H9 (cell line): ENCODE results near the gene FIBP. TPM values are rescaled to one million over a fixed set of nuclear protein-coding genes. Genes with fewer than 3 reads are reported as not detected.

Experiments
- DNase-seq: peaks from one replicate; pipeline ENCODE4 v3.0.0-alpha.2; 2017
- H2AFZ ChIP-seq: one replicate; pipeline ENCODE4 v1.6.1; 2013; ENCODE audit warnings: mild to moderate bottlenecking, low read length, control low read depth, moderate library complexity
- H2AK5ac ChIP-seq: 2 replicates; pipeline ENCODE4 v1.6.1; 2013; ENCODE audit warnings: low read length, control low read depth, mixed read lengths; ENCODE audit not compliant: insufficient read length
- H2BK120ac ChIP-seq: one replicate; pipeline ENCODE4 v1.6.1; 2013; ENCODE audit warnings: low read depth, mild to moderate bottlenecking, low read length, control low read depth, inconsistent platforms; ENCODE audit not compliant: poor library complexity, severe bottlenecking
- H2BK12ac ChIP-seq: 2 replicates; pipeline ENCODE4 v1.6.1; 2013; ENCODE audit warnings: low read length, control low read depth, mixed read lengths, low read depth; ENCODE audit not compliant: insufficient read length
- H2BK15ac ChIP-seq: 2 replicates; pipeline ENCODE4 v1.6.1; 2013; ENCODE audit warnings: low read depth, low read length, control low read depth
- H2BK20ac ChIP-seq: one replicate; pipeline ENCODE4 v1.6.1; 2013; ENCODE audit warnings: low read depth, mild to moderate bottlenecking, low read length, control low read depth, inconsistent platforms; ENCODE audit not compliant: poor library complexity, severe bottlenecking
- H2BK5ac ChIP-seq: 2 replicates; pipeline ENCODE4 v1.6.1; 2013; ENCODE audit warnings: low read length, control low read depth, mixed read lengths; ENCODE audit not compliant: insufficient read length
- H3K14ac ChIP-seq: 2 replicates; pipeline ENCODE4 v1.6.1; 2013; ENCODE audit warnings: low read length, control low read depth; ENCODE audit not compliant: insufficient read depth
- H3K18ac ChIP-seq: 2 replicates; pipeline ENCODE4 v1.6.1; 2013; ENCODE audit warnings: low read depth, mild to moderate bottlenecking, mixed read lengths, low read length, control low read depth; ENCODE audit not compliant: insufficient read length
- H3K23ac ChIP-seq: 2 replicates; pipeline ENCODE4 v1.6.1; 2013; ENCODE audit warnings: low read length, control low read depth, mixed read lengths, low read depth; ENCODE audit not compliant: insufficient read length
- H3K23me2 ChIP-seq: 2 replicates; pipeline ENCODE4 v1.6.1; 2013; ENCODE audit warnings: low read depth, mild to moderate bottlenecking, mixed read lengths, low read length, control low read depth; ENCODE audit not compliant: insufficient read length, poor library complexity, severe bottlenecking
- H3K27ac ChIP-seq: 2 replicates; pipeline ENCODE4 v1.5.1; 2013; ENCODE audit warnings: low read length, control low read depth, mixed read lengths, low read depth; ENCODE audit not compliant: insufficient read length
- H3K27me3 ChIP-seq: 2 replicates; pipeline ENCODE4 v1.6.1; 2013; ENCODE audit warnings: low read length, control low read depth, inconsistent platforms; ENCODE audit not compliant: insufficient read depth
- H3K4ac ChIP-seq: 2 replicates; pipeline ENCODE4 v1.6.1; 2013; ENCODE audit warnings: low read depth, mild to moderate bottlenecking, control low read depth, inconsistent platforms, low read length, moderate library complexity
- H3K4me1 ChIP-seq: 2 replicates; pipeline ENCODE4 v1.6.1; 2013; ENCODE audit warnings: low read length, control low read depth, inconsistent platforms; ENCODE audit not compliant: insufficient read depth
- H3K4me2 ChIP-seq: 2 replicates; pipeline ENCODE4 v1.6.1; 2013; ENCODE audit warnings: low read length, control low read depth, mixed read lengths; ENCODE audit not compliant: insufficient read length, insufficient read depth
- H3K56ac ChIP-seq: 2 replicates; pipeline ENCODE4 v1.6.1; 2013; ENCODE audit warnings: low read depth, mild to moderate bottlenecking, mixed read lengths, low read length, control low read depth; ENCODE audit not compliant: insufficient read length
- H3K79me1 ChIP-seq: 2 replicates; pipeline ENCODE4 v1.6.1; 2013; ENCODE audit warnings: low read depth, mild to moderate bottlenecking, moderate library complexity, low read length, control low read depth, inconsistent platforms; ENCODE audit not compliant: insufficient read depth, poor library complexity, severe bottlenecking
- H3K79me2 ChIP-seq: 2 replicates; pipeline ENCODE4 v1.6.1; 2013; ENCODE audit warnings: low read length, control low read depth, inconsistent platforms; ENCODE audit not compliant: insufficient read depth
- H3K9ac ChIP-seq: 2 replicates; pipeline ENCODE4 v1.6.1; 2013; ENCODE audit warnings: low read length, control low read depth, mixed read lengths; ENCODE audit not compliant: insufficient read length; ENCODE audit errors: extremely low read depth
- H3K9me3 ChIP-seq: one replicate; pipeline ENCODE4 v1.6.1; 2013; ENCODE audit warnings: low read depth, low read length, inconsistent platforms; ENCODE audit not compliant: control insufficient read depth
- H3T11ph ChIP-seq: one replicate; pipeline ENCODE4 v1.6.1; 2013; ENCODE audit warnings: mild to moderate bottlenecking, low read length, control low read depth, inconsistent platforms
- H4K20me1 ChIP-seq: one replicate; pipeline ENCODE4 v1.6.1; 2013; ENCODE audit not compliant: control insufficient read depth, insufficient read length, insufficient read depth
- H4K5ac ChIP-seq: 2 replicates; pipeline ENCODE4 v1.6.1; 2013; ENCODE audit warnings: low read depth, mild to moderate bottlenecking, mixed read lengths, low read length, control low read depth; ENCODE audit not compliant: insufficient read length
- H4K8ac ChIP-seq: replicated peaks from 2 replicates; pipeline ENCODE4 v1.6.1; 2013; ENCODE audit warnings: low read length, control low read depth, mixed read lengths, low read depth; ENCODE audit not compliant: insufficient read length
- H4K91ac ChIP-seq: 2 replicates; pipeline ENCODE4 v1.6.1; 2013; ENCODE audit warnings: low read depth, mild to moderate bottlenecking, moderate library complexity, mixed read lengths, low read length, control low read depth; ENCODE audit not compliant: insufficient read length
- H3K27ac Mint-ChIP-seq, 3 experiments: 2 replicates in 2 of 3; 3 replicates in 1 of 3; pipeline ENCODE4 v1.8.0; 2020 to 2021; ENCODE audit warnings: mixed read lengths in 3 of 3, mild to moderate bottlenecking in 1 of 3, moderate library complexity in 1 of 3
- H3K27me3 Mint-ChIP-seq: 2 replicates; pipeline ENCODE4 v1.8.0; 2021; ENCODE audit warnings: low read depth, mild to moderate bottlenecking, moderate library complexity, mixed read lengths
- H3K36me3 Mint-ChIP-seq, 3 experiments: 2 replicates in 2 of 3; 3 replicates in 1 of 3; pipeline ENCODE4 v1.8.0; 2020 to 2021; ENCODE audit warnings: low read depth in 3 of 3, mixed read lengths in 3 of 3; ENCODE audit not compliant: insufficient read depth in 1 of 3
- H3K4me1 Mint-ChIP-seq, 2 experiments: 2 replicates each; pipeline ENCODE4 v1.8.0; 2020; ENCODE audit warnings: mixed read lengths in 2 of 2
- H3K4me3 Mint-ChIP-seq, 2 experiments: 2 replicates in 1 of 2; 3 replicates in 1 of 2; pipeline ENCODE4 v1.8.0; 2020 to 2021; ENCODE audit warnings: mild to moderate bottlenecking in 2 of 2, mixed read lengths in 2 of 2, moderate library complexity in 1 of 2
- H3K9me3 Mint-ChIP-seq, 2 experiments: 2 replicates in 1 of 2; 3 replicates in 1 of 2; pipeline ENCODE4 v1.8.0; 2020; ENCODE audit warnings: mild to moderate bottlenecking in 2 of 2, mixed read lengths in 2 of 2, moderate library complexity in 1 of 2
- CTCF ChIP-seq: fragments of 200-600 bp; sonication (generic); conservative IDR thresholded peaks from 3 replicates; pipeline ENCODE4 v1.8.0; 2021; ENCODE audit warnings: antibody characterized with exemption, mild to moderate bottlenecking
- WGBS: extraction: QIAGEN DNeasy Blood & Tissue Kit; methylation state at CpG from one replicate; pipeline ENCODE4 v1.1.7; 2013; ENCODE audit warnings: missing lambda C conversion rate, low lambda C conversion rate, mixed read lengths; ENCODE audit not compliant: insufficient read length; ENCODE audit errors: extremely low coverage; 5-methylcytosine and 5-hydroxymethylcytosine counted together
- total RNA-seq: library from RNA; stranded (reverse); gene quantifications from 2 replicates; pipeline ENCODE4 v1.2.1, GENCODE V29; 2021

Gene FIBP
- total RNA-seq, 1 experiment from 2014 or later = 87.0 TPM

GRCh38 chr11:65862191-65862735, 26.0 kb downstream of the FIBP start:
- Histone ChIP-seq H3T11ph (no peak overlapping the region), H3K4ac (no peak overlapping the region), H3K79me1 (no peaks in the 10 kb centered on the region), H4K91ac (no peak overlapping the region), H2AK5ac (no peak overlapping the region), H2BK15ac (no peak overlapping the region), H3K9me3 (no peaks in the 10 kb centered on the region), H3K23ac (no peak overlapping the region), H4K8ac (no peak overlapping the region), H3K9ac (no peak overlapping the region), H2BK20ac (no peak overlapping the region), H3K4me1 (no peaks in the 10 kb centered on the region), H2BK120ac (no peak overlapping the region), H3K4me2 (no peak overlapping the region), H2AFZ (no peak overlapping the region), H4K20me1 (peaks cover 2% of the 10 kb centered on the region), H3K23me2 (peaks cover 19% of the 10 kb centered on the region), H2BK12ac (no peak overlapping the region), H2BK5ac (no peak overlapping the region), H4K5ac (no peak overlapping the region), H3K14ac (no peak overlapping the region), H3K79me2 (no peaks in the 10 kb centered on the region; the same call in 1 of the 2 replicates), H3K27me3 (no peaks in the 10 kb centered on the region), H3K56ac (no peak overlapping the region), H3K18ac (no peak overlapping the region), H3K27ac (no peak overlapping the region)
- no CpG with 5 or more reads among the region's 5 CpGs for WGBS
- peak; percentile 15 for DNase-seq
- Mint-ChIP-seq H3K27me3 (peaks cover under 1% of the 10 kb centered on the region; the same call in 1 of the 2 replicates), H3K9me3 (peaks cover 0 to 3% of the 10 kb centered on the region in 2 experiments; a peak in 1 of 5 replicates), H3K27ac (no peak overlapping the region), H3K36me3 (peaks cover 24 to 41% (median 40%) of the 10 kb centered on the region in 3 experiments; a peak in 6 of 7 replicates), H3K4me3 (peak overlapping the region; percentile 50 to 78; a peak in 4 of 5 replicates), H3K4me1 (peaks cover 21 to 24% of the 10 kb centered on the region in 2 experiments)
- TF ChIP-seq CTCF = no peak
